AG20443 (cell line): Measurements from ENCODE around the gene FRZB.

Experiments
- DNase-seq: peaks from one replicate; pipeline ENCODE4 v3.0.0; 2012; ENCODE audit warnings: low spot score, mixed read lengths

The FRZB gene

DNA sequence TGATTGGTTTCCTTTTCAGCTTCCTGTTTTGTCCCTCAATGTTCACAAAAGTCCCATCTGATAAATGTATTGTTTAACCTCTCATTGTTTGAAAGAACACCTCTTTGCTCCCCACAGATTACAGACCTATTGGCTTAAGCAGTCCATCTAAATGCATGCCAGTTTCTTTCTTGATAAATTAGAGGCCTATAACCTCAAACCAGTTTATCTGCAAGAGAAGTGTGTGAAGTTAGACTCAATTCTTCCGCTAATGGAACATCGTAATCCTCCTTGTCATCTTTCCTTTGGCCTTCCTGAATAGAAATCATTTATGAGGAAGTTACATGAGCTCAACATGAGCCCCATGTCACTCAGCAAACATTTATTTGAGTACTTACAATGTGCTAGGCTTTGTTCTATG is 74.0 kb downstream of the FRZB start:
- DNase-seq, result no peak

DNA sequence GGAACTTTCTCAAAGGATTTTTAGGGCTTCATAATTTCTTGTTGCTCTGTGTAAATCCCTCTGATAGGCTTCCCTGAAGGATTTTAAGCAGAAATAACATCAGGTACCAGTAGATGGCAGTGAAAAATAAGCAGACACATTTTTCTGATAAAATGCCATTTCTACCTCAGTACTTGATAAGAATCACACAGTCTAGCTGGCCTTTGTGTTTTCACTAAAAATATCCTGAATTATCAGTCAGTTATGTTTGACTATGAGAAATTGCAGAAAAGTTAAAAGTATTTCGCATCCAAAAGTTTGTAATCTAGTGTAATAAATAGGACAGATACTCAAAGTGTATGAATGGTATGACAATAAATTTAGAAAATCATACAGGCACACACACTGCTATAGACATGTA is 81.7 kb downstream of the FRZB start:
- DNase-seq, result peak; percentile 11

DNA sequence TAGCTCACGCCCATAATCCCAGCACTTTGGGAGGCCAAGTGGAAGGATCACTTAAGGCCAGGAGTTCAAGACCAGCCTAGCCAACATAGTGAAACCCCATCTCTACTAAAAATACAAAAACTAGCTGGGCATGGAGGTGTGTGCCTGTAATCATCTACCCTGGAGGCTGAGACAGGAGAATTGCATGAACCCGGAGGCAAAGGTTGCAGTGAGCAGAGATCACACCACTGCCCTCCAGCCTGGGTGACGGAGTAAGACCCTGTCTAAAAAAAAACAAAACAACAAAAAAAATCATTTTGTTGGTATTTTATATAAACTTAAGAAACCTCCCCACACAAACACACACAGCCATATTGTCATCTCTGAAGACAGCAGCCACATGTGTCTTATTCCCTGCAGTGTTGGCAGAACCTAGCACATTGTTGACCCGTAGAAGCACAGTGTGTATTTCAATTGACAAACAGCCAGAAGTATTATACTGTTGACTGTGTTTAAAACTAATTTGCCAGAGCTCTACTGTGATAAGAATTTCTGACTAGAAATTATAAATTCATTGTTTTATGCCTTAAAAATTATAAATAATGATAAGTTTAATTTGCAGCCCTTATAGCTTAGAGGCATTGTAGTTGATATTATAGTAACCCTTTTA is 82.3 kb downstream of the FRZB start:
- no peak for DNase-seq
